ENCODE results near the gene EYA3.

Gene EYA3

GRCh38 chr1:27967884-27968466, 120.4 kb downstream of the EYA3 start:
- peaks cover 76% of the 10 kb centered on the region for H3K36me3 ChIP-seq (ENCODE audit: insufficient read depth, insufficient read length, low read length)
- no peak overlapping the region for H3K9ac ChIP-seq (ENCODE audit: insufficient read length, low read depth)
- TF ChIP-seq YY1 (IDR thresholded peaks at IDR 0.05; ENCODE audit: insufficient read depth, insufficient read length) (no peak), ZNF274 (IDR thresholded peaks at IDR 0.05; ENCODE audit: low read depth, low read length) (no peak), SUZ12 (IDR thresholded peaks at IDR 0.05; ENCODE audit: extremely low read depth, insufficient read depth, insufficient read length) (no peak)
- no peak for DNase-seq (ENCODE audit: low read depth, low spot score)
- no peaks in the 10 kb centered on the region for H3K9me3 ChIP-seq (ENCODE audit: insufficient read depth, low read length)
- no peak overlapping the region for H3K4me3 ChIP-seq (ENCODE audit: insufficient read length, low read depth)
- H3K4me1 ChIP-seq (ENCODE audit: insufficient read depth, insufficient read length) = peaks cover 10% of the 10 kb centered on the region
- H3K27me3 ChIP-seq (ENCODE audit: insufficient read depth, insufficient read length) = no peaks in the 10 kb centered on the region

GRCh38 chr1:27967106-27967883, 121.1 kb downstream of the EYA3 start:
- Histone ChIP-seq H3K9me3 (ENCODE audit: insufficient read depth, low read length) (no peaks in the 10 kb centered on the region), H3K4me1 (ENCODE audit: insufficient read depth, insufficient read length) (peaks cover 6% of the 10 kb centered on the region), H3K27me3 (ENCODE audit: insufficient read depth, insufficient read length) (no peaks in the 10 kb centered on the region), H3K9ac (ENCODE audit: insufficient read length, low read depth) (no peak overlapping the region), H3K4me3 (ENCODE audit: insufficient read length, low read depth) (no peak overlapping the region), H3K36me3 (ENCODE audit: insufficient read depth, insufficient read length, low read length) (peaks cover 69% of the 10 kb centered on the region)
- no peak for DNase-seq (ENCODE audit: low read depth, low spot score)
- TF ChIP-seq ZNF274 (IDR thresholded peaks at IDR 0.05; ENCODE audit: low read depth, low read length) (no peak), YY1 (IDR thresholded peaks at IDR 0.05; ENCODE audit: insufficient read depth, insufficient read length) (no peak), SUZ12 (IDR thresholded peaks at IDR 0.05; ENCODE audit: extremely low read depth, insufficient read depth, insufficient read length) (no peak)

GRCh38 chr1:27966402-27967105, 121.9 kb downstream of the EYA3 start:
- Histone ChIP-seq H3K4me3 (ENCODE audit: insufficient read length, low read depth) (no peak overlapping the region), H3K36me3 (ENCODE audit: insufficient read depth, insufficient read length, low read length) (peaks cover 65% of the 10 kb centered on the region), H3K9me3 (ENCODE audit: insufficient read depth, low read length) (no peaks in the 10 kb centered on the region), H3K4me1 (ENCODE audit: insufficient read depth, insufficient read length) (peaks cover 6% of the 10 kb centered on the region), H3K9ac (ENCODE audit: insufficient read length, low read depth) (no peak overlapping the region), H3K27me3 (ENCODE audit: insufficient read depth, insufficient read length) (no peaks in the 10 kb centered on the region)
- TF ChIP-seq ZNF274 (IDR thresholded peaks at IDR 0.05; ENCODE audit: low read depth, low read length) (no peak), YY1 (IDR thresholded peaks at IDR 0.05; ENCODE audit: insufficient read depth, insufficient read length) (no peak), SUZ12 (IDR thresholded peaks at IDR 0.05; ENCODE audit: extremely low read depth, insufficient read depth, insufficient read length) (no peak)
- DNase-seq (ENCODE audit: low read depth, low spot score) = no peak

GRCh38 chr1:27963393-27963792, 125.0 kb downstream of the EYA3 start:
- no peak for DNase-seq (ENCODE audit: low read depth, low spot score)
- H3K36me3 ChIP-seq (ENCODE audit: insufficient read depth, insufficient read length, low read length) = peaks cover 51% of the 10 kb centered on the region
- no peak for TF ChIP-seq YY1 (IDR thresholded peaks at IDR 0.05; ENCODE audit: insufficient read depth, insufficient read length)
- TF ChIP-seq SUZ12 (IDR thresholded peaks at IDR 0.05; ENCODE audit: extremely low read depth, insufficient read depth, insufficient read length) = no peak
- no peak for TF ChIP-seq ZNF274 (IDR thresholded peaks at IDR 0.05; ENCODE audit: low read depth, low read length)
- peaks cover 14% of the 10 kb centered on the region for H3K4me1 ChIP-seq (ENCODE audit: insufficient read depth, insufficient read length)
- no peak overlapping the region for H3K9ac ChIP-seq (ENCODE audit: insufficient read length, low read depth)
- no peaks in the 10 kb centered on the region for H3K27me3 ChIP-seq (ENCODE audit: insufficient read depth, insufficient read length)
- no peak overlapping the region for H3K4me3 ChIP-seq (ENCODE audit: insufficient read length, low read depth)
- H3K9me3 ChIP-seq (ENCODE audit: insufficient read depth, low read length) = no peaks in the 10 kb centered on the region

GRCh38 chr1:27961646-27962221, 126.7 kb downstream of the EYA3 start:
- Histone ChIP-seq H3K36me3 (ENCODE audit: insufficient read depth, insufficient read length, low read length) (peaks cover 34% of the 10 kb centered on the region), H3K9me3 (ENCODE audit: insufficient read depth, low read length) (no peaks in the 10 kb centered on the region), H3K9ac (ENCODE audit: insufficient read length, low read depth) (peak overlapping the region; percentile 95), H3K4me1 (ENCODE audit: insufficient read depth, insufficient read length) (peaks cover 12% of the 10 kb centered on the region), H3K27me3 (ENCODE audit: insufficient read depth, insufficient read length) (no peaks in the 10 kb centered on the region), H3K4me3 (ENCODE audit: insufficient read length, low read depth) (peak overlapping the region; percentile 52)
- no peak for DNase-seq (ENCODE audit: low read depth, low spot score)
- TF ChIP-seq YY1 (IDR thresholded peaks at IDR 0.05; ENCODE audit: insufficient read depth, insufficient read length) (no peak), ZNF274 (IDR thresholded peaks at IDR 0.05; ENCODE audit: low read depth, low read length) (no peak), SUZ12 (IDR thresholded peaks at IDR 0.05; ENCODE audit: extremely low read depth, insufficient read depth, insufficient read length) (no peak)

GRCh38 chr1:27960762-27961645, 127.4 kb downstream of the EYA3 start:
- no peak for TF ChIP-seq ZNF274 (IDR thresholded peaks at IDR 0.05; ENCODE audit: low read depth, low read length)
- TF ChIP-seq YY1 (IDR thresholded peaks at IDR 0.05; ENCODE audit: insufficient read depth, insufficient read length) = no peak
- DNase-seq (ENCODE audit: low read depth, low spot score) = no peak
- H3K4me3 ChIP-seq (ENCODE audit: insufficient read length, low read depth) = peak overlapping the region; percentile 52
- peaks cover 27% of the 10 kb centered on the region for H3K36me3 ChIP-seq (ENCODE audit: insufficient read depth, insufficient read length, low read length)
- H3K9me3 ChIP-seq (ENCODE audit: insufficient read depth, low read length) = no peaks in the 10 kb centered on the region
- H3K27me3 ChIP-seq (ENCODE audit: insufficient read depth, insufficient read length) = no peaks in the 10 kb centered on the region
- H3K4me1 ChIP-seq (ENCODE audit: insufficient read depth, insufficient read length) = peaks cover 9% of the 10 kb centered on the region
- peak overlapping the region; percentile 95 for H3K9ac ChIP-seq (ENCODE audit: insufficient read length, low read depth)

All from NT2/D1 (cell line).